Dedifferentiated amniotic fluid mesenchymal stem cell (primary cell): ENCODE data around the gene PDE9A.

Experiments used
- DNase-seq: peaks from one replicate; pipeline ENCODE4 v3.0.0-alpha.2; 2016; ENCODE audit errors: extremely low spot score

The PDE9A gene

DNA sequence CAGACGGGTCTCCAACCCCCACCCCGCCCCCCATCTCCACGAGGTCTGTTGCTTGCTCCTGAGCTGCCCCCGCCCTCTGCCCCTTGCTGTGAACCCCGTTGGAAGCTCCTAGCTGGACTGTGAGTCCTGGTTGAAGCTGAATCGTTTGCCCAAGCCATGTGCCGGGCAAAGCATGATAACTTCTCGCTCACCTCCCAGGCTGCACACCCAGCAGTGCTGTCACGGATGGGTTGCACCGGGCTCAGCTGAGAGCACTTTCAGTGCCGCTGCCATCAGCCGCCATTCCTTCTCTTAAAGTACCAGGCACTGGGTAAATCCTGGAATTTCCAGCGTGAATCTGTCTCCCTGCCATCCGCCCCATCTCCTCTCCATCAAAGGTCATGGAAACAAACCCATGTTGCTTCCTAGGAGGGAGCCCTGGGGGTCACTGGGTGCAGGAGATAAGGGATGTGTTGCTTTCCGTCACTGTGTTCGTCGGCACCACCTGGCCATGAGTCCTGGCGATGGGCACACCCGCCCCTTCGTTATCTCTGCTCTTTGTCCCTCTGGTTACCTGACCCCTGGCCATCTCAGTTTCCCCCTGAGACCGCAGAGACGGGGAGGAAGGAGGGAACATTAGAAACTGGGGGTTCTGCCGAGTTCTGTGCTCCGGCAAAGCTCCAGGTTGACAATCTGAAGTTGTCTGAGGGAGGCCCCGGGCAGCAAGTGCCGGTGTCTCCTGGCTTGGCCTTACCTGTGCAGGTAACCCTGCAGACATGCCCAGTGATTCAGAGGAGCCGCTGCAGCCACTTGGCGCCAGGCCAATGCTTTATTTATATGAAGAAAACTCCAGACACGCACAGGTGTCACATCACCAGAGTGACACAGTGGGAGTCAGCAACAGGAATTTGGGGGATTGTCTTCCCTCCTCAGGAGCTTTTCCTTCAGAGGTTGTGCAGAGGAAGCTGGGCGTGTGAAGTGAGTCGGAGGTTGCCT is 2.7 kb downstream of the PDE9A start:
- no peak for DNase-seq

DNA sequence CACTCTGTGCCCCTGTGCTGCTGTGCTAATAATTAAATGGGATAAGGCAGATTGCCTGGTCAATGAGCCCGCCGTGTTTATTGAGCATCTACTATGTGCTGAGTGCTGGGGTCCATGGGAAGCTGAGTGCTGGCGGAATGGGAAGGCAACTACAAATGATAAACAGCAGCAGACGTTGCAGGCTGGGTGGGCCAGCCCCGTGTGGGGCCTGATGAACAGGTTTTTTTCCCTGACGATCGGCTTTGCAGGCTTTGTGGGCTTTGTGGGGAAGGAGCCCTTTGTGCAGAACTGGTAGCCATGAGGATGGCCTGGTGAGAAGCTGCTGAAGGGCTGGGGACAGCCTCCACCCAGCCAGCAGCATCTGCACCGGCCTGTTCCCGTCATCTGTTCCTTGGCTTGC is 3.5 kb downstream of the PDE9A start:
- DNase-seq, result no peak

DNA sequence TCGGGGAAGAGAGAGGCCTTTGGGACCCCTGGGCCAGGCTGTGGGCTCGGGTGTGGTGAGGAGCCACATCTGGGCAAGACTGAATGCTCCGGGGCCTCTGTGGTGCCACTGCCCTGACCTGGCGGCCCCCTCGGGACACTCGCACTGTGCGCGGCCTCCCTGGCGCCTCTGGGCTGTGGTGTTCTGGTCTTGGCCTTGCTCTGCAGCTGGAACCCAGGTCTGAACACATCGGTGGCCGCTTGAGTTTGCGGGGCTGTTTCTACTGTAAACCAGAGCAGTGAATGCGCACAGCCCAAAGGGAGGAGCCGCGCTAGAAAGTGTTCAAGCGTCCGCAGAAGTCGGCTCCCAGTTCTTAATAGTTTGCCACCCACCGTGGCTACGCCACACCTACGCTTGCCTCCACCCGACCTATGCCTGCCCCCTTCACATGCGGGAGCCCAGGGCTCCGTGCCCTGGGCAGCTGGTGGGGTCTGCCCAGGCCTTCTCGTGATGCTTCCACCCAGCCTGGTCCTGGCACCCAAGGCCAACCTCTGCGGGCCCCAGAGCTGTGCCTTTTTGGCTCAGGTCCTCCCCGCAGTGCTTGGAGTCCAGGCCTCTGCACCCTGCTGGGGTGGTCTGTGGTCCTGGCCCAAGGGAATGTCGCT is 4.4 kb downstream of the PDE9A start:
- DNase-seq, result no peak

DNA sequence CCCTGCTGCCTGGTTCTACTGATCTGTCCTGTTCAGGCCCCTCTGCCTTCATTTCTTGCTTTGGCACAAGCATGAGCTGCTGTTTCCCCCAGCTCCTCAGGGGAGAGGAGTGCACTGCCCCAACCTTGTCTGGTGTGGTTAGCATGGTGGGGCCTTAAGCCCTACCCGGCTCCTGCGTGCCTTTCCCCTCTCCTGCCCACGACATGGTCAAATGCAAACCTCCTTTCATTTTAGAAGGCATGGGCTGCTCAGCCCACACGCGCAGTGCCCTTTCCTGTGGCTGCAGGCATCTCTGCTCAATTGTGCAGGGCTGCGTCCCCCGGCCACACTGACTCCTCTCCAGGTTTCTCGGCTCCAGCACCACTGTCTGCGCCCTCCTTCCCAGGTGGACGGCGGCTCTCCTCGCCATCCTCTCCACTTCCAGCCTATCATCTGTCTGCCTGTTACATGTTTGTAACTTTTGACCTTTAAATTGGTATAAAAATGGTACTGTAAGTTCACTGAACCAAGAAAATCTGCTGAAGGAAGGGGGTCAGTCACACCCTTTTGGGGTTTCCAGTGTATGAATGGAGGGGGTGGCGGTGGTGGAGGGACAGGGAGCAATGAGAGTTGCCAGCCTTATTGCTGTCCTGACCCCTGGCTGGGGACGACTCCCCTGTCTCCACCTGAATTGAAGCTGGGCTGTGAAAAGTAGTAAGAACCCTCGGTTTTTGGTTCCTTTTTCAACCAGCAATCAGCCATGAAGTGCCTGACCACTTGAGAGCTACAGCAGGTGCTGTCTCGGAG is 5.1 kb downstream of the PDE9A start:
- DNase-seq, result no peak

DNA sequence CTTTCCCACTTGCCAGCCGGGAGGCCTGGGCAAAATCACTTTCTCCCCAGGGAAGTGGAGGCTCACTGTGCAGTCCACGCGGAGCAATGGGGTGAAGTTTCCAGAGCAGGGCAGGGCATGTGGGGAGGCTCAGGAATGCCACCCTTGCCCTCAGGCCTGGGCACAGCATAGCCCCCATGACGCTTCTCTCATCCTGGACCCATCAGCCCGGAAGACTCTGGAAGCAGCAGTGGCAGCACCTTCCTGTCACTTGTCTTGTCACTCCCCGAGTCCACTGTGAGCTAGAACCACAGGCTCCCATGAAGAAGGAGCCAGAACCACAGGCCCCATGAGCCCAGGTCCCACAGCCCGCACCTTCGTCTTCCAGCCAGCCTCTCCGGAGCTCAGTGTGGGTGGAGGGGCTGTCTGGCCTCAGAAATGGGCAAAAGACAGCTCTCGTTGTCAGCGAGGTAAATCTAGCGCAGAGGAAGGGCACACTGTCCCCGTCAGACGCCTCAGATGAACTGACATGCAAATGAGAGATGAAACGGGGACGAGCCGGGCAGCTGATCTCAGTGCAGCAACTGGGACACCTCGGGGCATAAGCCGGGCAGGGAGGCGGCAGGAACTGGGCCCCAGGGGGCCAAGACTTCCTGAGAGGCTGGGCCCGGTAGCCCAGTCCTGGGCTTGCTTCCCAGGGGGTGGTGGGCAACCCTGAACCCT is 6.1 kb downstream of the PDE9A start:
- no peak for DNase-seq

DNA sequence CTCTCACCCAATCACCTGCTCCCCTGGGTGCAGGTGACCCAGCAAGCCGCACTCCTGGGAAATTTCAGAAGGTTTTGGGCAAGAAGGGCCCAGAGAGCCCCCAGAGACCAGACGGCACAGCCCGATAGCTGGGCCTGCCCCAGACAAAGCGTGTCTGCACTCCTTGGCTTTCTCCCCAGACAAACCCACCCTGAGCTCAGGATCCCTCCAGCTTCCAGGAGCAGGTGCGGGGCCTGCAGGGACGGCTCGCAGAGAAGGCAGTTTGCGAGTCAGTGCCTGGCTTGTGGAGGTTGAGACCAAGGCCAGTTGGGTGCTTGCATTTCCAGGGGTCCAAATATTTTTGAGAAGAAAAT is 6.7 kb downstream of the PDE9A start:
- no peak for DNase-seq

DNA sequence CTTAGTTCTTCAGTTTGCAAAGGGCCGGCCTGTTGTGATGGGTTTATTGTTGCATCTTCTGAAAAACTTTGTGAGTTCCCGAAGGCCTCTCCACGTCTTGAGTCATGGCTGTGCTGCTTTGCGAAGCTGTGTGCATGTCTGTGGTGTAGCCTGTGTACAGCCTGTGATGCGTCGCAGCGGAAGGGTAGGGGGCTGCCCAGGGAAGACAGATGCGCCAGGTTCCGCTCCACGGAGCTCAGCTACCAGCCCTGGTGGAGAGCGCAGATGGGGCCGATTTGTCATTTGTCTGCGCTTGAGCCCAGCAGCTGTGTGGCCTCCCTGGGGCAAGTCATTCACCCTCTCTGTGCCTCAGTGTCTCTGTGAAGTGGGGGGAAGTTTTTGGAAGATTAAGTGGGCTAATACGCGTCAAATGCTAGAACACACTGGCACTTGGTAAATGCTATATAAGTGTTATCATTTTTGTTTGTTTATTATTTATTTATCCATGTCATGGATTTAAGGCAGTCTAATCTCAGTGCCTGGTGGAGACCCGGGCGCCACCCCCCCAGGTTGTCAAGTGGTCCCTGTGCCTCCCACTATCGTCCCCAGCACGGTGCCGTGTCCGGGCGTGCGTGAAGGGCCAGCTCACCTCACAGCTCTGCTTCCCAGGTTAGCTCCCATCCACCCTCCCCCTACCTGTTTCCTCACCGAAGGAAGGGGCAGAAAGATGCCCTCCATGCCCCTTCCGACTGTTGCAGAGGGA is 8.4 kb downstream of the PDE9A start:
- no peak for DNase-seq

DNA sequence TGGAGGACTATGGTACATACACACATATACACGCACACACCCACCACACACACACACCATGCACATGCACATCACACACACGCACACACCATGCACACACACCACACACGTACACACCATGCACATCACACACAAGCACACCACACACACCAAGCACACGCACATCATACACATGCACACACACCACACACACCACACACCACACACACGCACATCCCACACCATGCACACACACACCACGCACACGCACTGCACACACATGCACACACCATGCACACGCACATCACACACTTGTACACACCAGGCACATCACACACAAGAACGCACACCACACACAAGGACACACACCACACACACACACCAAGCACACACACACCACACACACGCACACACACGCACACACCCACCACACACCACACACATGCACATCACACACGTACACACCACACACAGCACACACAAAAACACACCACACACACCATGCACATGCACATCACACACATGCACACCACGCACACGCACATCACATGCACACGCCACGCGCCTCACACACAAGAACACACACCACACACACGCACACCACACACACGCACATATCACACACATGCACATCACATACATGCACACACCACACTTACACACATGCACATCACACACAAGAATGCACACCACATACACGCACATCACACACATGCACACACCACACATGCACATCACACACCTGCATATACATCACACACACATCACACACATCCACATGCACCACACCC is 9.2 kb downstream of the PDE9A start:
- DNase-seq, result no peak

DNA sequence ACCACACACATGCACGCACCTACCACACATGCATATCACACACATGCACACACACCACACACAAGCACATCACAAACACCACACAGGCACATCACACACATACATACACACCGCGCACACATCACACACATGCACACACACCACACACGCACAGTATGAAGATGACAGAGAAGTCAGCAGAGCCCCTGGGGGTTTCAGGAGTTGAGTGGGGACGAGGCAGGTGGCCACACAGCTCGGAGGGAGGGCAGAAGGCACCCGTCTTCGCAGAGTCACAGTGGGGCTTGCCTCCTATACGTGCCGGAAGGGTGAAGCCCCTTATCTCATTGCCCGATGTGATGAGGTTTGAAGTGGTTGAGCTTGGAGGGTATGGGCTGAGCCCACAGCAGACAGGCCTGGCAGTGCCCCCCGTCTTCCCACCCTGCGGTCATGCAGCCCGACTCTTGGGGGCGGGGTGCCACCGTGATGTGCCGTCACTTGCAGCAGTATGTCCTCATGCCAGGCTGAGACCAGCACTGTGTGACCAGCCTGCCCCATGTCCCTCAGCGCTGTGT is 9.9 kb downstream of the PDE9A start:
- no peak for DNase-seq

DNA sequence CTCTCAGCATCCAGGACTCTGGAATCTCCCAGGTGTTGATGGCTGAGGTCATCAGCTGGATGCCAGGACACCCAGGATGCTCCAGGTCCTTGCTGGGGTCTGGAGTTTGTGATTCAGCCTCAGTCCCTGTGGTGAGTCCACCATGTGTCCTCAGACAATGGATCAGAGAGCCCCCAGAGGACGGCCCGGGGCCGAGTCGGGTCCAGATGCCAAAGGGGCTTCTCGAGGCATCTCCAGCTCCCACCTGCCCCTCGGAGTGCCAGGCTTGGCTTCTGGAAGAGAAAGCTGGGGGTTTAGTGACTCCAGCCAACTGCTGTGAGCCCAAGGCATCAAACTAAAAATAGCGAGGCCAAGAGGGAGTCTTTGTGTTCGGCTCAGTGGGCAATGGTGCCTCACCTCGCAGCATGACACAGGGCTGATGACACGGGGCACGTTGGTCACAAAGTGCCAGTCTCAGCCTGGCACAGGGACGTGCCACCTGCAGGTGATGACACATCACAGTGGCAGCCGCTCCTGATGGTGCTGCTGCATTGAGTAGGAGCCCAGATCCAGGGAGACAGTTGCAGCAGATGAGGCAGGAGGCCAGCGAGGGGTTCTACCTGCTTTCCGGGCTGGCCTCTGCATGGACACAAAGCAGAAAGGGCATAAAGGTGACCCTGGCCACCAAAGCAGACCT is 10.6 kb downstream of the PDE9A start:
- no peak for DNase-seq

DNA sequence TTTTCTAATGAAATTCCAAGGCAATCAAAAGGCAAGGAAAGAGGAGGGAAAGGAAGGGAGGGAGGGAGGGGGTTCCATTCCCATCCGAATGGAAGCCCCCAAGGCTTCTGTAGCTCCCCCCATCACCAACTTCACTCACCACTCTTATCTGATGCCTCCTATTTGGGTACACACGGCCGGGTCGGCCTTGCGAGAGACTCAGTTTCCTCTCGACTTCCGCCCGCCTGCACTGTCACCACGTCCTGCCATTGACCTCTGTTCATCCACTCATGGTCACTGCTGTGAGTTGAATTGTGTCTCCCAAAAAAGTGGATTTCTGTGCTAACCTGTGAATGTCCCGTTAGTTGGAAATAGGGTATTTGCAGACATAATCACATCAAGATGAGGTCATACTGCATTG is 11.2 kb downstream of the PDE9A start:
- no peak for DNase-seq

DNA sequence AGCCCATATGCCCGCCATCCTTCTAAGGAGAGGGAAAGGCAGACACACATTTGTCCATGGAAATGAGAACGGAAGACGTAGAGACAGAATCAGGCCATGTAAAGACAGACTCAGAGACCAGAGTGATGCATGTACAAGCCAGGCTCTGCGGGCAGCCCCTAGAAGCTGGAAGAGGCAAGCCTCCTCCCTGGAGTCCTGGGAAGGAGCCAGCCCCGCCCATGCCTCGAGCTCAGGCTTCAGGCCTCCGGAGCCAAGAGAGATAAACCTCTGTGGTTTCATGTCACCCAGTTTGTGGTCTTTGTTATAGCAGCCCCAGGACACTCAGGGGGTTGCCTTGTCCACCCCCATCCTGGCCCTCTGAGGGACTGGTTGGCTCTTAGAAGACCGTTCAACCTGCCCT is 11.6 kb downstream of the PDE9A start:
- DNase-seq, result no peak

DNA sequence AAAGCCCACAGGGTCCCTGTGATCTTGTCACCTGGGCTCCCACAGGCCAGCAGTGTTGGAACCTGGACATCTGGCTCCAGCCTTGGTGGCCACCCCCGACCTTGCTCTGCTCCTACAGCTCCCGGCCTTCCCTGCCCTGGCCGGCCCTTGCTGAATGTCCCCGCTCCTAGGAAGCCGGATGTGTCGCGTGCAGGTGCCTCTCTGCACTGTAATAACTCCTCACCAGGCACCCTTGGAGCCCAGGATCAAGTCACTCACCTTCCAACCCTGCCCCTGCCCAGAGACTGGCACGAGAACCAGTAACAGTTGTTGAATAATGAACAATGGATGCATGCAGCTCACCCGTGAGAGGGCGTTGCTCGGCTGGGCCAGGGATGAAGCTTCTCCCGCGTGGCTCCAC is 12.1 kb downstream of the PDE9A start:
- DNase-seq, result no peak

DNA sequence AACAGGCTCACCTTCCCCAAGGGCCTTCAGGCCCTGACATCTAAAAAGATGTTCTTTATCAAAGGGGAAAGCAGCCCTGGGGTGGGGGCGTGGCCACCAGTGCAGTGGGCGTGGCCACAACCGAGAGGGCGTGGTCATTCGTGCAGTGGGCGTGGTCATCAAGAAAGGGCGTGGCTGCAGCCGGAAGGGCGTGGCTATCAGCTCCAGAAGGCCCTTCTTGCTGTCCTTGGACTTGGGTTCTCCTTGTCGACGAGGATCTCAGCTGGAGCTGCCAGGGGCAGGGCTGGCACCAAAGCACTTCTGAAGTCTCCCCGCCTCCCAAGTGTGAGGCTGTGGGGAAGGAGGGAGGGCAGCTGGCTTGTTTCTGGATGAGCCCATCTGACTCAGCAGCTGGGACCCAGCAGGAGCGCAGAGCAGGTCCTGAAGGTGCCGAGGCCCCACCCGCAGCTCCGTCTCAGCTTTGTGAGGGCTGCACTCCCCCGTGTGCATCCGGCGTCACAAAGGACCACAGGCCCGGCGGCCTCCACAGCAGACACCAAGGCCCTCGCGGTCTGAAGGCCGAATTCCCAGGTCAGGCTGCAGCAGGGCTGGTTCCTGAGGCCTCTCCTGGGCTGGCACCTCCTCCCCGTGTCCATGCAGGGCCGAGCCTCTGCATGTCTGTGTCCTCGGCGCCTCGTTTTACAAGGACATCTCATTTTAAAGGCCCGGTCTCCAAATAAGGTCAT is 12.8 kb downstream of the PDE9A start:
- no peak for DNase-seq

DNA sequence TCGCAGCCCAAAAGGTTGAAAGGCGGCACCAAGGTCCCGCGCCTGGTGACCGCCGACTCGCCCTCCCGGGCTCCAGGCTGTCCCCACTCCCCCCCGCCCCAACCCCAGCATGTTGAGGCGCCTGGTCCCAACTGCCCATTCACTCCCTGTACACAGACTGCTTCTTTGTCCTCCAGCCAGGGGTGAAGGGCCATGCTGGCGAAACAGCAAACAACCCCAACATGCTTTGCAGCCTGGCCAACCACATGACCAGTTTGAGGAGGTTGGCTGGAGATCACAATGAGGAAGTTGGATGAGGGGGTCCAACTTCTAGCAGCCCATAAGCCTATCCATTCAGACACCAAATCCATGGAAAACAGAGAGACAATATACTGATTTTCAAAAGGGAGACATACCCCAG is 13.5 kb downstream of the PDE9A start:
- DNase-seq, result no peak

DNA sequence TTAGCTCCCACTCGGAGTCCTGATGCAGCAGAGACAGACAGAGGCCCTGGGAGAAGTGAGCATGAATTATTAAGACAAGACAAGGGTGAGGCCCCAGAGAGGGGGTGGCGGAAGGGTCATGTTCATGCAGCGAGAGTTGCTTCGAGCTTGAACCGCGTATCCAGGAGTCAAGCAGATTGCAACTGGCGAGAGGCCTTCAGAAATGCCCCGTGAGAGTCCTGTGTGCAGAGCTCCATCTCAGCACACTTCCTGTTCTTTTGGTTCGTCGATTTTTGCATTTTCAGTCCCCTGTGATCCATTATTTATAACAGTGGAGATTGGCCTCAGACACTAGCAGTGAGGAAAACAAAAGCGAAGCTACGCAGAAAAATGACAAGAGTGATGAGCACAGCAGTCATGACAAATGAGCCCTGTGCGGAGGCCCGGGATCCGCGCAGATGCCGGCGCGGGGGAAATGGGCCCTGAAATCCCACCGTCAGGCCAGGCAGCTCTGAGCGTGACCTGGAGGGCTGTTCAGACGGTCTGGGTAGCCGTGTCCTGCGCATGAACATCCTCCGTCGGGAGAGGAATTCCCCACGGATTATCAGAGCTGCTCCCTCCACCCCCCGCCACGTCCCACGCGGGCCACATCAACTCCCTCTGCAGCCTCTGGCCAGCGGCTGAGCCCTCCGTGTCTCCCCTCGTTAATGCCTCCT is 15.0 kb downstream of the PDE9A start:
- DNase-seq, result no peak

DNA sequence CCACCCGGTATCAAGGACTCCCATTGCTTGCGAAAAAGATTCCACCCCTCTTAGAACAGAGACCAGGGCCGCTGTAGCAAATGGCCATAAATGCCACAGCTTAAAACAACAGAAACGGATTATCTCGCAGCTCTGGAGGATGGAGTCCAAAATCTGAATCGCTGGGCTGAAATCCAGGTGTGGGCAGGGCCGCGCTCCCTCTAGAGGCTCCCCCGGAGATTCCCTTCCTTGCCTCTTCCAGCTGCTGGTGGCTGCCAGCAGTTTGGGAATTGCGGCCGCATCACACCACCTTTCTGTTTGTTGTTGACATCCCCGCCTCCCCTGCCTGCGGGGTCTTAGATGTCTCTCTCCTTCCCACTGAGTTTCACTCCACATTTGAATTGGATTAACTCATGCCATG is 15.6 kb downstream of the PDE9A start:
- DNase-seq, result no peak
